ENCODE results near the gene MFNG. TPM values are rescaled to one million over a fixed set of nuclear protein-coding genes. Genes with fewer than 3 reads are reported as not detected.

Gene MFNG
- total RNA-seq, 3 donors from 2014 or later = 9.4 to 20.6 (median 17.8) TPM

DNA sequence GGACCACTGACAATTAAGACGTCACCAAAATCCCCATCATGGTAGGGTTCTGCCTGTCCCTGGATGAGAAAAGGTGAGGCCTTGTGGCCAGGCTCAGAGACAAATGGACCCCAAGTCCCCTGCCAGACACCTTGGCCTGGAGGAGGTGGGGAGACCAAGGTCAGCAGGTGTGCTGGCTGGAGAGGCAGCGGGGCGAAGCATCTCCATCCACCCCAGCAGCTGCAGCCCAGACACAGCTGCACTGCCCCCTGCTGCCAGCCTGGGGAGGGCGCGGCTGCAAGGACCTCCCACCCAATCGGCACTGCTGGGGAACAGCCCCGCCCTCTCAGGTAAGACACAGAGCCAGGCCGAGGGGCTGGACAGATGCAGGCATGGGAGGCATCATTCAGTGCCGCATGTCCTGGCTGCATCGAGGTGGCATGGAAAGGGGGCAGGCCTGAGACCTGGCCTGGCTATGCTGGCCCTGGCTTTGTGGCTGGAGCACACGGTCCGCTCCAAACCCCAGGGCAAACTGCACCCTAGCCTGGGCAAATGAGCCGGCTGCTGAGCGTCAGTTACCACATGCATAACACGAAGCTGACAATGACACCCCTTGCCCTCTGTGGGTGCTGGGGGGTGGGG, 12.2 kb upstream of the MFNG start:
- Histone ChIP-seq H3K36me3 (no peaks in the 10 kb centered on the region), H3K27ac (no peak overlapping the region), H3K27me3 (no peaks in the 10 kb centered on the region), H3K4me1 (peaks cover 2 to 13% of the 10 kb centered on the region in 2 donors), H3K4me3 (no peak overlapping the region), H3K9me3 (no peaks in the 10 kb centered on the region)
- TF ChIP-seq POLR2A (IDR thresholded peaks at IDR 0.05) (no peak), CTCF (IDR thresholded peaks at IDR 0.05) (no peak), POLR2AphosphoS5 (IDR thresholded peaks at IDR 0.05) (no peak)
- intact Hi-C loops (cut with DNase I; ENCODE audit: low total_unique reads) = no loop called here
- no peak for DNase-seq (ENCODE audit: low spot score in 2 of 2)

DNA sequence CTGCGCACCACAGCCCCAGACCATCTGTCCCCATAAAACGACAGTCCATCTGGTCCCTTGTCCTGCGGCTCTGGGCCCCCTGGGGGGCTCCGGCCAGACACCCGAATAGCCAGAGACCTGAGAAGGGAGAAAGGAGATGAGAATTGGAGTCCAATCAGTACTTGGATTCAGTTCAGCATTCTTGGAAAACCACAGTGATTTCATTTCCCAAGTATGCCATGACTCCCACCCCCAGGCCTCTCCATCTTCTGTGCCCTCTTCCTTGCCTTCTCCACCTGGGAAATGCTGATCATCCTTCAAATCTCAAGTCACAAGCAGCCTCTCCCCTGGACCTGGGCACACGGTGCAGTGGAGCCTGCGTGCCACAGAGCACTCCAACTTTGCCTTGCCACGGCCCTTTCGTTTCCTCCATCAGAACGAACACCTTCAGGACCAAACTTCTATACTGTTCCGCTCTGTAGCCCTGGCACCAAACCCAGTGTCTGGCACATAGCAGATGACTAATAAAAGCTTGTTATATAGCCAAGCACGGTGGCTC, 10.9 kb upstream of the MFNG start:
- Histone ChIP-seq H3K36me3 (no peaks in the 10 kb centered on the region), H3K4me1 (peaks cover 2 to 11% of the 10 kb centered on the region in 2 donors), H3K27ac (no peak overlapping the region), H3K4me3 (no peak overlapping the region), H3K9me3 (no peaks in the 10 kb centered on the region), H3K27me3 (no peaks in the 10 kb centered on the region)
- intact Hi-C loops (cut with DNase I; ENCODE audit: low total_unique reads) = no loop called here
- TF ChIP-seq POLR2AphosphoS5 (IDR thresholded peaks at IDR 0.05) (no peak), POLR2A (IDR thresholded peaks at IDR 0.05) (no peak), CTCF (IDR thresholded peaks at IDR 0.05) (no peak)
- no peak for DNase-seq (ENCODE audit: low spot score in 2 of 2)

- no peak for DNase-seq (ENCODE audit: low spot score in 2 of 2)
- no peak overlapping the region for H3K4me3 ChIP-seq
- H3K9me3 ChIP-seq = no peaks in the 10 kb centered on the region
- intact Hi-C loops (cut with DNase I; ENCODE audit: low total_unique reads) = no loop called here
- H3K36me3 ChIP-seq = no peaks in the 10 kb centered on the region
- peaks cover 0 to 6% of the 10 kb centered on the region in 2 donors for H3K4me1 ChIP-seq
- H3K27ac ChIP-seq = no peak overlapping the region
- TF ChIP-seq POLR2A (IDR thresholded peaks at IDR 0.05) (no peak), CTCF (IDR thresholded peaks at IDR 0.05) (no peak), POLR2AphosphoS5 (IDR thresholded peaks at IDR 0.05) (no peak)
- no peaks in the 10 kb centered on the region for H3K27me3 ChIP-seq
Measured at GRCh38 chr22:37496651-37497050, 10.5 kb upstream of the MFNG start.

GRCh38 chr22:37493979-37494378, 7.8 kb upstream of the MFNG start:
- H3K4me3 ChIP-seq = no peak overlapping the region
- no peak overlapping the region for H3K27ac ChIP-seq
- no peaks in the 10 kb centered on the region for H3K4me1 ChIP-seq
- intact Hi-C loops (cut with DNase I; ENCODE audit: low total_unique reads) = no loop called here
- no peak for DNase-seq (ENCODE audit: low spot score in 2 of 2)
- no peaks in the 10 kb centered on the region for H3K36me3 ChIP-seq
- H3K27me3 ChIP-seq = no peaks in the 10 kb centered on the region
- no peaks in the 10 kb centered on the region for H3K9me3 ChIP-seq
- TF ChIP-seq CTCF (IDR thresholded peaks at IDR 0.05) (no peak), POLR2AphosphoS5 (IDR thresholded peaks at IDR 0.05) (no peak), POLR2A (IDR thresholded peaks at IDR 0.05) (no peak)

GRCh38 chr22:37492428-37493344, 6.5 kb upstream of the MFNG start:
- TF ChIP-seq POLR2AphosphoS5 (IDR thresholded peaks at IDR 0.05) = no peak
- no peak for TF ChIP-seq POLR2A (IDR thresholded peaks at IDR 0.05)
- no peak for TF ChIP-seq CTCF (IDR thresholded peaks at IDR 0.05)
- no peaks in the 10 kb centered on the region for H3K9me3 ChIP-seq
- H3K4me3 ChIP-seq = no peak overlapping the region
- H3K27ac ChIP-seq = no peak overlapping the region
- DNase-seq (ENCODE audit: low spot score in 2 of 2) = no peak
- intact Hi-C loops (cut with DNase I; ENCODE audit: low total_unique reads) = no loop called here
- no peaks in the 10 kb centered on the region for H3K4me1 ChIP-seq
- no peaks in the 10 kb centered on the region for H3K36me3 ChIP-seq
- no peaks in the 10 kb centered on the region for H3K27me3 ChIP-seq
